Panc1 (cell line): ENCODE measurements around the gene WNT3.
"Not testable (repeated sequence)": the region's sequence is repeated elsewhere in the genome, so short reads cannot be mapped to it uniquely, and the experiment has no call there.

ENCODE experiments used
- POLR2AphosphoS5 ChIP-seq: IDR thresholded peaks from 2 replicates; pipeline ENCODE4 v1.6.1; 2012; ENCODE audit warnings: mild to moderate bottlenecking, low read depth, low read length, moderate library complexity
- SIN3A ChIP-seq: IDR thresholded peaks from 2 replicates; pipeline ENCODE4 v1.6.1; 2012; ENCODE audit warnings: low read depth, mild to moderate bottlenecking, low read length, moderate library complexity, borderline replicate concordance; ENCODE audit not compliant: insufficient read depth
- TCF7L2 ChIP-seq: IDR thresholded peaks from 2 replicates; pipeline ENCODE4 v1.6.1; 2011; ENCODE audit warnings: mild to moderate bottlenecking, low read depth, low read length, inconsistent platforms
- TF ChIP-seq, protein P1 (sequence below): fragments of 450-650 bp; IDR thresholded peaks from 2 replicates; pipeline ENCODE4 v1.5.1; 2017; ENCODE audit warnings: mild to moderate bottlenecking
- TF ChIP-seq, protein P2 (sequence below), 2 experiments: IDR thresholded peaks; 2 replicates each; pipeline ENCODE4 v1.6.1; 2011 to 2012; ENCODE audit warnings: low read depth in 2 of 2, control low read depth in 1 of 2, low read length in 1 of 2, mild to moderate bottlenecking in 1 of 2, moderate library complexity in 1 of 2; ENCODE audit not compliant: insufficient read depth in 1 of 2

DNA sequence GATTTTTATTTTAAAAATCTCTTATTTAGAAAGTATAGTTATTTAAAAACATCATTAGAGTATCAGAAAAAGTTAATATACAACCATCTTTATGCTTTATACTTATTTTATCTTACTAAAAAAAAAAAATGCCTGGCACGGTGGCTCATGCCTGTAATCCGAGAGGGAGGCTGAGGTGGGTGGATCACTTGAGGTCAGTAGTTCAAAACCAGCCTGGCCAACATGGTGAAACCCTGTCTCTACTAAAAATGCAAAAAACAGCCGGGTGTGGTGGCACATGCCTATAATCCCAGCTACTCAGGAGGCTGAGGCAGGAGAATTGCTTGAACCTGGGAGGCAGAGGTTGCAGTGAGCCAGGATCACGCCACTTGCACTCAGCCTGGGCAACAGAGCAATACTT lies 60.9 kb downstream of the WNT3 start:
- TF ChIP-seq, protein P1, sequence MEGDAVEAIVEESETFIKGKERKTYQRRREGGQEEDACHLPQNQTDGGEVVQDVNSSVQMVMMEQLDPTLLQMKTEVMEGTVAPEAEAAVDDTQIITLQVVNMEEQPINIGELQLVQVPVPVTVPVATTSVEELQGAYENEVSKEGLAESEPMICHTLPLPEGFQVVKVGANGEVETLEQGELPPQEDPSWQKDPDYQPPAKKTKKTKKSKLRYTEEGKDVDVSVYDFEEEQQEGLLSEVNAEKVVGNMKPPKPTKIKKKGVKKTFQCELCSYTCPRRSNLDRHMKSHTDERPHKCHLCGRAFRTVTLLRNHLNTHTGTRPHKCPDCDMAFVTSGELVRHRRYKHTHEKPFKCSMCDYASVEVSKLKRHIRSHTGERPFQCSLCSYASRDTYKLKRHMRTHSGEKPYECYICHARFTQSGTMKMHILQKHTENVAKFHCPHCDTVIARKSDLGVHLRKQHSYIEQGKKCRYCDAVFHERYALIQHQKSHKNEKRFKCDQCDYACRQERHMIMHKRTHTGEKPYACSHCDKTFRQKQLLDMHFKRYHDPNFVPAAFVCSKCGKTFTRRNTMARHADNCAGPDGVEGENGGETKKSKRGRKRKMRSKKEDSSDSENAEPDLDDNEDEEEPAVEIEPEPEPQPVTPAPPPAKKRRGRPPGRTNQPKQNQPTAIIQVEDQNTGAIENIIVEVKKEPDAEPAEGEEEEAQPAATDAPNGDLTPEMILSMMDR: not testable (repeated sequence)
- TF ChIP-seq, protein P2, sequence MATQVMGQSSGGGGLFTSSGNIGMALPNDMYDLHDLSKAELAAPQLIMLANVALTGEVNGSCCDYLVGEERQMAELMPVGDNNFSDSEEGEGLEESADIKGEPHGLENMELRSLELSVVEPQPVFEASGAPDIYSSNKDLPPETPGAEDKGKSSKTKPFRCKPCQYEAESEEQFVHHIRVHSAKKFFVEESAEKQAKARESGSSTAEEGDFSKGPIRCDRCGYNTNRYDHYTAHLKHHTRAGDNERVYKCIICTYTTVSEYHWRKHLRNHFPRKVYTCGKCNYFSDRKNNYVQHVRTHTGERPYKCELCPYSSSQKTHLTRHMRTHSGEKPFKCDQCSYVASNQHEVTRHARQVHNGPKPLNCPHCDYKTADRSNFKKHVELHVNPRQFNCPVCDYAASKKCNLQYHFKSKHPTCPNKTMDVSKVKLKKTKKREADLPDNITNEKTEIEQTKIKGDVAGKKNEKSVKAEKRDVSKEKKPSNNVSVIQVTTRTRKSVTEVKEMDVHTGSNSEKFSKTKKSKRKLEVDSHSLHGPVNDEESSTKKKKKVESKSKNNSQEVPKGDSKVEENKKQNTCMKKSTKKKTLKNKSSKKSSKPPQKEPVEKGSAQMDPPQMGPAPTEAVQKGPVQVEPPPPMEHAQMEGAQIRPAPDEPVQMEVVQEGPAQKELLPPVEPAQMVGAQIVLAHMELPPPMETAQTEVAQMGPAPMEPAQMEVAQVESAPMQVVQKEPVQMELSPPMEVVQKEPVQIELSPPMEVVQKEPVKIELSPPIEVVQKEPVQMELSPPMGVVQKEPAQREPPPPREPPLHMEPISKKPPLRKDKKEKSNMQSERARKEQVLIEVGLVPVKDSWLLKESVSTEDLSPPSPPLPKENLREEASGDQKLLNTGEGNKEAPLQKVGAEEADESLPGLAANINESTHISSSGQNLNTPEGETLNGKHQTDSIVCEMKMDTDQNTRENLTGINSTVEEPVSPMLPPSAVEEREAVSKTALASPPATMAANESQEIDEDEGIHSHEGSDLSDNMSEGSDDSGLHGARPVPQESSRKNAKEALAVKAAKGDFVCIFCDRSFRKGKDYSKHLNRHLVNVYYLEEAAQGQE (IDR thresholded peaks at IDR 0.05; ENCODE audit: insufficient read depth in 1 of 2, low read depth in 2 of 2, low read length in 1 of 2): not testable (repeated sequence)
- not testable (repeated sequence) for TF ChIP-seq POLR2AphosphoS5, TCF7L2, SIN3A
